SH-SY5Y (cell line): ENCODE results near the gene SSNA1.

Experiments used
- GATA2 ChIP-seq: IDR thresholded peaks from 2 replicates; pipeline ENCODE4 v1.6.1; 2011; ENCODE audit warnings: mild to moderate bottlenecking, low read depth, low read length
- GATA3 ChIP-seq: IDR thresholded peaks from 2 replicates; pipeline ENCODE4 v1.6.1; 2011; ENCODE audit warnings: low read depth, mild to moderate bottlenecking, low read length, moderate library complexity

GRCh38 chr9:137147793-137148160 lies 40.7 kb upstream of the SSNA1 start:
- TF ChIP-seq GATA3, result no peak
- no peak for TF ChIP-seq GATA2
